ENCODE data around the gene EYS.
"Not testable (repeated sequence)": the region's sequence is repeated elsewhere in the genome, so short reads cannot be mapped to it uniquely, and the experiment has no call there.

Gene EYS

GRCh38 chr6:63793465-63794137 lies 1913.4 kb downstream of the EYS start:
- no peak for DNase-seq (ENCODE audit: low read depth)

GRCh38 chr6:63792736-63793464 lies 1914.1 kb downstream of the EYS start:
- DNase-seq (ENCODE audit: low read depth) = no peak

- no peak for DNase-seq (ENCODE audit: low read depth)
These were observed 1916.7 kb downstream of the EYS start for GRCh38 chr6:63790334-63790733.

GRCh38 chr6:63789699-63790098 lies 1917.3 kb downstream of the EYS start:
- no peak for DNase-seq (ENCODE audit: low read depth)

- no peak for DNase-seq (ENCODE audit: low read depth)
These were observed 1918.5 kb downstream of the EYS start for GRCh38 chr6:63788569-63788968.

GRCh38 chr6:63787021-63787420 lies 1920.0 kb downstream of the EYS start:
- DNase-seq (ENCODE audit: low read depth) = no peak

GRCh38 chr6:63785006-63785405 lies 1922.0 kb downstream of the EYS start:
- DNase-seq (ENCODE audit: low read depth) = no peak

- DNase-seq (ENCODE audit: low read depth) = no peak
These were observed 1923.9 kb downstream of the EYS start for GRCh38 chr6:63783096-63783495.

GRCh38 chr6:63774961-63775360 lies 1932.1 kb downstream of the EYS start:
- no peak for DNase-seq (ENCODE audit: low read depth)

GRCh38 chr6:63773200-63773599 lies 1933.8 kb downstream of the EYS start:
- no peak for DNase-seq (ENCODE audit: low read depth)

- no peak for DNase-seq (ENCODE audit: low read depth)
These were observed 1941.2 kb downstream of the EYS start for GRCh38 chr6:63765828-63766227.

GRCh38 chr6:63764318-63764916 lies 1942.6 kb downstream of the EYS start:
- DNase-seq (ENCODE audit: low read depth) = no peak

GRCh38 chr6:63760199-63760598 lies 1946.8 kb downstream of the EYS start:
- DNase-seq (ENCODE audit: low read depth) = no peak

- no peak for DNase-seq (ENCODE audit: low read depth)
These were observed 1947.4 kb downstream of the EYS start for GRCh38 chr6:63759605-63760105.

- DNase-seq (ENCODE audit: low read depth) = no peak
These were observed 1949.2 kb downstream of the EYS start for GRCh38 chr6:63757826-63758225.

GRCh38 chr6:63757275-63757674 lies 1949.8 kb downstream of the EYS start:
- DNase-seq (ENCODE audit: low read depth) = not testable (repeated sequence)

- DNase-seq (ENCODE audit: low read depth) = no peak
These were observed 1956.6 kb downstream of the EYS start for GRCh38 chr6:63750400-63750799.

GRCh38 chr6:63745784-63746183 lies 1961.2 kb downstream of the EYS start:
- DNase-seq (ENCODE audit: low read depth) = no peak

- no peak for DNase-seq (ENCODE audit: low read depth)
These were observed 1962.2 kb downstream of the EYS start for GRCh38 chr6:63744810-63745209.

- DNase-seq (ENCODE audit: low read depth) = no peak
These were observed 1963.3 kb downstream of the EYS start for GRCh38 chr6:63743691-63744090.

GRCh38 chr6:63742060-63742459 lies 1965.0 kb downstream of the EYS start:
- no peak for DNase-seq (ENCODE audit: low read depth)

GRCh38 chr6:63740709-63741108 lies 1966.3 kb downstream of the EYS start:
- no peak for DNase-seq (ENCODE audit: low read depth)

- DNase-seq (ENCODE audit: low read depth) = no peak
These were observed 1967.8 kb downstream of the EYS start for GRCh38 chr6:63739094-63739687.
